Measurements from ENCODE around the gene ASPN.

Gene ASPN

DNA sequence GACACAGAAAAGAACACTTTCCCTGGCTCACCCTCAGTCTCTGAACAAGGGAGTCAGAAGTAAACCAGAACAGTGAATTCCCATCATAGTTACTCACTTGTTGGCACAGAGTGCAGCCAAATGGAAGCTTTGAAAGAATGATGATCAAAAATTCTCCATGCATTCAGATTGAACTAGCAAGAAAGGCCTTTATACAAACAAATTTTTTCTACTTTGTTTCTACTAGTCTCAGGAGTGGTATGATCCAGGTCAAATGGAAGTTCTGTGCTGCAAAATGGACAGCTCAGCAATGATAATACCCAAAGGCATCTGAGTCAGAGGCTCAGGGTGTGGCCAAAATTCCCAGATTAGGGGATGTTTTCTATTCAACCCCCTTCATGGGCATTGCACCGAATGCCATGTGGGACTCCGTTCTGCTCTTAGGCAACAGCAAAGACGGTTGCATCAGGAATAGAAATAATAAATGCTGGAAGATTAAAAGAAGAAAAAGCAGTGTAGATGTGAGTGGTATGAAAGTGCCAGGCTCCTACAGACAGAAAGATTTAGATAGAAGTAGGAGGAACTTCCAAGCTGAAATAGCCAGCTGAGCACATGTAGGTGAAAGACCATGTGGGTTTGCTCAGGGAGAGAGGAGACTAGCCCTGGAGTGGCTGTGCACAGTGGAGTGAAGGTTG is 24.0 kb upstream of the ASPN start:
- TF ChIP-seq, protein P1, sequence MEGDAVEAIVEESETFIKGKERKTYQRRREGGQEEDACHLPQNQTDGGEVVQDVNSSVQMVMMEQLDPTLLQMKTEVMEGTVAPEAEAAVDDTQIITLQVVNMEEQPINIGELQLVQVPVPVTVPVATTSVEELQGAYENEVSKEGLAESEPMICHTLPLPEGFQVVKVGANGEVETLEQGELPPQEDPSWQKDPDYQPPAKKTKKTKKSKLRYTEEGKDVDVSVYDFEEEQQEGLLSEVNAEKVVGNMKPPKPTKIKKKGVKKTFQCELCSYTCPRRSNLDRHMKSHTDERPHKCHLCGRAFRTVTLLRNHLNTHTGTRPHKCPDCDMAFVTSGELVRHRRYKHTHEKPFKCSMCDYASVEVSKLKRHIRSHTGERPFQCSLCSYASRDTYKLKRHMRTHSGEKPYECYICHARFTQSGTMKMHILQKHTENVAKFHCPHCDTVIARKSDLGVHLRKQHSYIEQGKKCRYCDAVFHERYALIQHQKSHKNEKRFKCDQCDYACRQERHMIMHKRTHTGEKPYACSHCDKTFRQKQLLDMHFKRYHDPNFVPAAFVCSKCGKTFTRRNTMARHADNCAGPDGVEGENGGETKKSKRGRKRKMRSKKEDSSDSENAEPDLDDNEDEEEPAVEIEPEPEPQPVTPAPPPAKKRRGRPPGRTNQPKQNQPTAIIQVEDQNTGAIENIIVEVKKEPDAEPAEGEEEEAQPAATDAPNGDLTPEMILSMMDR (conservative IDR thresholded peaks at IDR 0.05; ENCODE audit: low read depth, low read length) = no peak
- no peak overlapping the region for H2AFZ ChIP-seq (ENCODE audit: low read depth)
- H3K79me2 ChIP-seq (ENCODE audit: insufficient read depth, low read depth) = no peaks in the 10 kb centered on the region
- no peak overlapping the region for H3K27ac ChIP-seq
- no peak overlapping the region for H3K4me2 ChIP-seq
- no peaks in the 10 kb centered on the region for H3K4me1 ChIP-seq (ENCODE audit: low read depth, poor library complexity, severe bottlenecking)
- no peaks in the 10 kb centered on the region for H3K27me3 ChIP-seq (ENCODE audit: insufficient read depth, low read depth)
- no peaks in the 10 kb centered on the region for H3K36me3 ChIP-seq (ENCODE audit: insufficient read depth)
- H3K9ac ChIP-seq = no peak overlapping the region
- no peaks in the 10 kb centered on the region for H4K20me1 ChIP-seq (ENCODE audit: insufficient read depth)
- H3K4me3 ChIP-seq (IDR thresholded peaks at IDR 0.05; ENCODE audit: insufficient read depth, low read depth, low read length) = no peak overlapping the region

DNA sequence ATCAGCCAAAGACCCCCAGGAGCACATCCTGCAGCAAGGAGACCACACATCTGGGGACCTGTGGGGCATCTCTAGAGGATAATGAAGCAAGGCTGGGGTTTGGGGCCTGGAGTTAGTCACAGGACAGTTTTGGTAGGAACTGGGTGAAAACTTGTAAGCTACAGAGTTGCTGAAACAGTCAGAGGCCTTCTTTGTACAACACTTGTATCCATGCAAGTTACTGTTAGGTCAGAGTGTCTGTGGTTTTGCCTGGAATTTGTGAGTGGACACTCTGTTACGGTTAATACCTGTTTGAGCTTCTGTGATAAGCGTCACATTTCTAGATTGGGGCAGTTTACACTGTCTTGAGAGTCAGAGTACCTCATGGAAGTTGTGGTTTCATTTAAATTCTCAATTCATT is 22.6 kb upstream of the ASPN start:
- no peaks in the 10 kb centered on the region for H3K79me2 ChIP-seq (ENCODE audit: insufficient read depth, low read depth)
- no peaks in the 10 kb centered on the region for H3K4me1 ChIP-seq (ENCODE audit: low read depth, poor library complexity, severe bottlenecking)
- no peaks in the 10 kb centered on the region for H3K27me3 ChIP-seq (ENCODE audit: insufficient read depth, low read depth)
- H3K36me3 ChIP-seq (ENCODE audit: insufficient read depth) = no peaks in the 10 kb centered on the region
- no peak overlapping the region for H3K9ac ChIP-seq
- H3K27ac ChIP-seq = no peak overlapping the region
- no peak overlapping the region for H2AFZ ChIP-seq (ENCODE audit: low read depth)
- TF ChIP-seq, protein P1 (conservative IDR thresholded peaks at IDR 0.05; ENCODE audit: low read depth, low read length) = no peak
- no peaks in the 10 kb centered on the region for H4K20me1 ChIP-seq (ENCODE audit: insufficient read depth)
- H3K4me2 ChIP-seq = no peak overlapping the region
- no peak overlapping the region for H3K4me3 ChIP-seq (IDR thresholded peaks at IDR 0.05; ENCODE audit: insufficient read depth, low read depth, low read length)

GRCh38 chr9:92503156-92503555 is 20.9 kb upstream of the ASPN start:
- H4K20me1 ChIP-seq (ENCODE audit: insufficient read depth) = no peaks in the 10 kb centered on the region
- TF ChIP-seq, protein P1 (conservative IDR thresholded peaks at IDR 0.05; ENCODE audit: low read depth, low read length) = no peak
- no peaks in the 10 kb centered on the region for H3K79me2 ChIP-seq (ENCODE audit: insufficient read depth, low read depth)
- H3K27me3 ChIP-seq (ENCODE audit: insufficient read depth, low read depth) = no peaks in the 10 kb centered on the region
- H3K4me2 ChIP-seq = no peak overlapping the region
- H3K36me3 ChIP-seq (ENCODE audit: insufficient read depth) = no peaks in the 10 kb centered on the region
- no peaks in the 10 kb centered on the region for H3K4me1 ChIP-seq (ENCODE audit: low read depth, poor library complexity, severe bottlenecking)
- no peak overlapping the region for H2AFZ ChIP-seq (ENCODE audit: low read depth)
- H3K9ac ChIP-seq = no peak overlapping the region
- H3K27ac ChIP-seq = no peak overlapping the region
- no peak overlapping the region for H3K4me3 ChIP-seq (IDR thresholded peaks at IDR 0.05; ENCODE audit: insufficient read depth, low read depth, low read length)

DNA sequence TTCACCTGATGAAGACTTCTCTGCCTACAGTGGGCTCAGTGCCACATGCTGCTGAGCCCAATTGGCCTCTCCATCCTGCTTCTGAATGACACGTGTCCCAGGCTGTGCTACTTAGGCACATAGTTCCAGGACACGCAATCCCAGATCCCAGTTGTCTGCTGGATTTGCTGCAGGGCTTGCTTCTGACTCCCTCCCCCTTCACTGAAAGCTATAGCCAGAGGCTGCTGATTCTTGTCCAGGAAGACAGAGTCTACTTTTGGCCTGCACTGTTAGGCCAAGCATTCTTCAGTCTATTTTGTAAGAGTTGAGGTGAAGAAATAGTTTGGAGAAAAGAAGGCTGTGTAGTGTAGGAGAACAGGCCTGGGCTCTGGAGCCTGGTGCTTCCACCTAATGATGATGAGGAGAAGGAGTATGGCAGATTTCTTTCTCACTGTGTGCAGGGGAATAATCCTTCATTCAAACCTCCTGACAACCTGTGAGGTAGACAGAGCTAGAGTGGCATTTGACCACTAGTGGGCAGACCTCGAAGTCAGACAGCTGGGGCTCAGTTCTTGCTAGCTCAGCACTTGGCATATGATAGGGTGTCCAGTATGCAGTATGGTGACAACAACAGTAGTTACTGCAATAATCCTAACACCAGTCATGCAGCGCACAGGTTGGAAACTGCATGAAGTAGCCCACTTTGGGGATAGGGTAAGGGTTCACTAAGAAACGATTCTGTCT is 19.5 kb upstream of the ASPN start:
- no peaks in the 10 kb centered on the region for H3K79me2 ChIP-seq (ENCODE audit: insufficient read depth, low read depth)
- no peaks in the 10 kb centered on the region for H3K36me3 ChIP-seq (ENCODE audit: insufficient read depth)
- H4K20me1 ChIP-seq (ENCODE audit: insufficient read depth) = no peaks in the 10 kb centered on the region
- H2AFZ ChIP-seq (ENCODE audit: low read depth) = no peak overlapping the region
- no peaks in the 10 kb centered on the region for H3K4me1 ChIP-seq (ENCODE audit: low read depth, poor library complexity, severe bottlenecking)
- no peak overlapping the region for H3K27ac ChIP-seq
- no peak overlapping the region for H3K4me3 ChIP-seq (IDR thresholded peaks at IDR 0.05; ENCODE audit: insufficient read depth, low read depth, low read length)
- H3K9ac ChIP-seq = no peak overlapping the region
- no peaks in the 10 kb centered on the region for H3K27me3 ChIP-seq (ENCODE audit: insufficient read depth, low read depth)
- H3K4me2 ChIP-seq = no peak overlapping the region
- TF ChIP-seq, protein P1 (conservative IDR thresholded peaks at IDR 0.05; ENCODE audit: low read depth, low read length) = peak; percentile 58
